ENCODE results near the gene RHD. TPM values are rescaled to one million over a fixed set of nuclear protein-coding genes. Genes with fewer than 3 reads are reported as not detected.
"Not testable (repeated sequence)": the region's sequence is repeated elsewhere in the genome, so short reads cannot be mapped to it uniquely, and the experiment has no call there.

Gene RHD
- total RNA-seq, 1 experiment from 2014 or later = 0.10 TPM

DNA sequence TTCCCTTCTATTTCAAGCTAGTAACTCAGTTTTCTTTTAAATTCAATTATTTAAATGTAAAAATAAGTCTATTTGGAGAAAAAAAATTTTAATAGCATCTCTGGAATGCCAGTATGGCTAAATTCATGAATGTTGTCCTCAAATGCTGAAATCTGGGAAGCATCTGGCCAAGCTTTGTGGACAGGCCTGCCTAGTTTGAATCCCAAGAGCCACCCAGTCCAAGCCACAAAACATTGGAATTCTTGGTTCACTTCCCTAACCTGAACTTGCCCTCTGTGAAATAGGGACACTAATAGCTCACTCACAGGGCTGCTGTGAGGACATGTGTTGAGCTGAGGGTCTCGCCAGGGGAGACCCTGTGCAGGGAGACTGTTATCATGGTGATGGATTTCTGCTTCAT is 37.2 kb downstream of the RHD start:
- not testable (repeated sequence) for H3K4me3 ChIP-seq (ENCODE audit: insufficient read depth, low read depth, low read length); H3K27me3 ChIP-seq (ENCODE audit: control insufficient read depth, insufficient read depth, low read length); H3K36me3 ChIP-seq (replicated peaks; ENCODE audit: control insufficient read depth, insufficient read depth, low read length); DNase-seq

DNA sequence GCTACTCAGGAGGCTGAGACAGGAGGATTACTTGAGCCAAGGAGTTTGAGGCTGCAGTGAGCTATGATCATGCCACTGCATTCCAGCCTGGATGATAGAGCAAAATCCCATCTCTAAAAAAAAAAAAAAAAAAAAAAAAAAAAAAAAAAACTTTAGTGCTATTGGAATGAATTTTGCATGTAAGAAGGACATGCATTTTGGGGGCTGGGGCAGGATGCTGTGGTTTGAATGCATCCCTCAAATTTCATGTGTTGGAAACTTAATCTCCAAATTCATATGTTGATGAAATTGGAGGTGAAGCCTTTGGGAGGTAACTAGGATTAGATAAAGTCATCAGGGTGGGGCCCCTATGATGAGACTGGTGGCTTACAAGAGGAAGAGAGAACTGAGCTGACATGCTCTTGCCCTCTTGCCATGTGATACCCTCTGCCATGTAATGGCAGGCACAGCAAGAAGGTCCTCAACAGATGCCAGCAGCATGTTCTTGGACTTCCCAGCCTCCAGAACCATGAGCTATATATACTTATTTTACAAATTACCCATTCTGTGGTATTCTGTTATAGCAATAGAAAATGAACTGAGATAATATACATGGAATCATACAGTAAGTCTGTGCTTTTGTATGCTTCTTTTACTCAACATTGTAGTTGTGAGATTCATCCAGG is 40.6 kb downstream of the RHD start:
- H3K36me3 ChIP-seq (replicated peaks; ENCODE audit: control insufficient read depth, insufficient read depth, low read length); H3K27me3 ChIP-seq (ENCODE audit: control insufficient read depth, insufficient read depth, low read length); DNase-seq; H3K4me3 ChIP-seq (ENCODE audit: insufficient read depth, low read depth, low read length): not testable (repeated sequence)

DNA sequence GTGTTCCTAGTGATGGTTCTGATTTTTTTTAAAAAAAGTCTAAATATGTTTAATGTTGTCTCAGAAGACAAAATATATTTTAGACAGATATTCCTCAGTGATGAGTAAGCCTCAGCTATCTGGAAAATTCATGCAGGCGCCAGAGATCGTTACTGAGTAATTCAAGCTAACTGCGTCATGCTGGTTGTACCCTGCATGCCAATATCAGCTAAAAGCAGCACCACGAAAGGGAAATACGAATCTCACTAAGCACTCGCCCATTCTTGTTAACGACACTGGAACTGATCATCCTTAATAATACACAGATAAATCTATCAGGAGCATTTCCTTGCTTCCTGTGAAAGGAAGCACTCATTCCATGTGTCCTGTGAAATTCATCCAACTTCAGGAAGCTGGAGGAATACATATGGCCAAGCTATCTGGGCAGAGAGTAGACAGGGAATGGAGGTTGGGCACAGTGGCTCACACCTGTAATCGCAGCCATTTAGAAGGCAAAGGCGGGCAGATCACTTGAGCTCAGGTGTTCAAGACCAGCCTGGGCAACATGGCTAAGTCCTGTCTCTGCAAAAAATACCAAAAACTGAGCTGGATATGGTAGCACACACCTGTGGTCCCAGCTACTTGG is 48.1 kb downstream of the RHD start:
- not testable (repeated sequence) for H3K27me3 ChIP-seq (ENCODE audit: control insufficient read depth, insufficient read depth, low read length); H3K36me3 ChIP-seq (replicated peaks; ENCODE audit: control insufficient read depth, insufficient read depth, low read length); DNase-seq; H3K4me3 ChIP-seq (ENCODE audit: insufficient read depth, low read depth, low read length)

DNA sequence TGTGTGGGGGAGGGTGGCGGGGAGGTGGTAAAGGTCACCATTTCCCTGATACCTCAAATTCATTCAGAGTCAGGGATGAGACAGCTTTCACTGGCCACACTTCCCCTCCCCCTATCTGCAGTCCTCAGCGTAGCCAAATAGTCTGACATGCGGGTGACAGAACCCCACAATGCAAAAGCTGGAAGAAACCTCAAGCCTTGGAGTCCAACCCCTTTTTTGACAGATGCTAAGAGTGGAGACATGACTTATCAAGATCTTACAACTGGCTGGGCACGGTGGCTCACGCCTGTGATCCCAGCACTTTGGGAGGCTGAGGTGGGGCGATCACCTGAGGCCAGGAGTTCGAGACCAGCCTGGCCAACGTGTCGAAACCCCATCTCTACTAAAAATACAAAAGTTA is 49.8 kb downstream of the RHD start:
- not testable (repeated sequence) for H3K27me3 ChIP-seq (ENCODE audit: control insufficient read depth, insufficient read depth, low read length); H3K36me3 ChIP-seq (replicated peaks; ENCODE audit: control insufficient read depth, insufficient read depth, low read length); DNase-seq; H3K4me3 ChIP-seq (ENCODE audit: insufficient read depth, low read depth, low read length)

DNA sequence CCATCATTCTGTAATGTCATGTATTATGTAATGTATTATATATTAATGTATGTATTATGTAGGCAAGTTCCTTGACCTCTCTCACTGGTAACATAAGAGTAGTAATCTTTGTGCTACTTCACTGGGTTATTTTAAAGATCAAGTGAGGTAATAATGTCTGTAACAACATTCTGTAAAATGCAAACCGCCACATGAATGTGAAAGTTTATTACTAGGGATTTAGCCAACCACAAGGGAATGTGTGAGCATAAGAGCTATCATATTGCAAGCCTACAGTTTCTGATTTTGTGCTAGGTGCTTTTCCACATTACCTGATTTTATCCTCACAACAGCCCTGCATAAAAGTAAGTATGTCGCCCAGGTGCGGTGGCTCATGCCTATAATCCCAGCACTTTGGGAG is 52.1 kb downstream of the RHD start:
- not testable (repeated sequence) for DNase-seq; H3K27me3 ChIP-seq (ENCODE audit: control insufficient read depth, insufficient read depth, low read length); H3K4me3 ChIP-seq (ENCODE audit: insufficient read depth, low read depth, low read length); H3K36me3 ChIP-seq (replicated peaks; ENCODE audit: control insufficient read depth, insufficient read depth, low read length)

DNA sequence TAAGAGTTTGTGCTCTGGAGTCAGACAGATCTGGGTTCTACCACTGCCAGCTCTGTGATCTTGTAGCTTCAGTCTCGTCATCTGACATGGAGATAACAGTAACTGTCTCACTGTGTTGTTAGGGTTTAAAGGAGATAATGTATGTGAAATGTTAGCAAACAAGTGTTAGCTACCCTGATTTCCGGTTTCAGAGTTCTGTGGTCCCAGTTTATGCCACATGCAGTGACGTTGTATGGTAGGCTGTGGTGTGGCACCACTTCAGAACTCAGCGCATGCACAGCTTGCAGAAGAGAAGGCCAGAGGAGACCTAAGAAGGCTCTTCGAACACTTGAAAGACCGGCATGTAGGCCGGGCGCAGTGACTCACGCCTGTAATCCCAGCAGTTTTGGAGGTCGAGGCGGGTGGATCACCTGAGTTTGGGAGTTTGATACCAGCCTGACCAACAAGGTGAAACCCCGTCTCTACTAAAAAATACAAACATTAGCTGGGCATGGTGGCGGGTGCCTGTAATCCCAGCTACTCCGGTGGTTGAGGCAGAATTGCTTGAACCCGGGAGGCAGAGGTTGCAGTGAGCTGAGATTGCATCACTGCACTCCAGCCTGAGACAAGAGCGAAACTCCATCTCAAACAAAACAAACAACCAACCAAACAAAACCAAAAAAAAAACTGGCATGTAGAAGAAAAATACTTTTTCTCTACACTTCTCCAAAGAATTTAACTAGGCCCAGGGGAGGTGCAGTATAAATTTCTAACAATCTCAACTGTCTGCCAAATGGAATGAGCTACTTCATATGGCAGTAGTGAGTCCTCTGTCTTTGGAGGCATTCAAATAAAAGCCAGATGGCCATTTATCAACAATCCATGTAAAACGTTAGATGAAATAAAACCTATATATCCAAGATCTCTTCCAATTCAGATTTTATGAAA is 55.8 kb downstream of the RHD start:
- H3K27me3 ChIP-seq (ENCODE audit: control insufficient read depth, insufficient read depth, low read length); H3K36me3 ChIP-seq (replicated peaks; ENCODE audit: control insufficient read depth, insufficient read depth, low read length); DNase-seq; H3K4me3 ChIP-seq (ENCODE audit: insufficient read depth, low read depth, low read length): not testable (repeated sequence)

DNA sequence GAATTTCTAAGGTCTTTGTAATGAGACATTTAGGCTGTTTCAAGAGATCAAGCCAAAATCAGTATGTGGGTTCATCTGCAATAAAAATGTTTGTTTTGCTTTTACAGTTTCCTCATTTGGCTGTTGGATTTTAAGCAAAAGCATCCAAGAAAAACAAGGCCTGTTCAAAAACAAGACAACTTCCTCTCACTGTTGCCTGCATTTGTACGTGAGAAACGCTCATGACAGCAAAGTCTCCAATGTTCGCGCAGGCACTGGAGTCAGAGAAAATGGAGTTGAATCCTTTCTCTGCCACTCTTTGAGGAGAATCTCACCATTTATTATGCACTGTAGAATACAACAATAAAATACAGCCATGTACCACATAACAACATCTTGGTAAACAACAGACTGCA is 56.5 kb downstream of the RHD start:
- H3K36me3 ChIP-seq (replicated peaks; ENCODE audit: control insufficient read depth, insufficient read depth, low read length); H3K27me3 ChIP-seq (ENCODE audit: control insufficient read depth, insufficient read depth, low read length); H3K4me3 ChIP-seq (ENCODE audit: insufficient read depth, low read depth, low read length); DNase-seq: not testable (repeated sequence)

DNA sequence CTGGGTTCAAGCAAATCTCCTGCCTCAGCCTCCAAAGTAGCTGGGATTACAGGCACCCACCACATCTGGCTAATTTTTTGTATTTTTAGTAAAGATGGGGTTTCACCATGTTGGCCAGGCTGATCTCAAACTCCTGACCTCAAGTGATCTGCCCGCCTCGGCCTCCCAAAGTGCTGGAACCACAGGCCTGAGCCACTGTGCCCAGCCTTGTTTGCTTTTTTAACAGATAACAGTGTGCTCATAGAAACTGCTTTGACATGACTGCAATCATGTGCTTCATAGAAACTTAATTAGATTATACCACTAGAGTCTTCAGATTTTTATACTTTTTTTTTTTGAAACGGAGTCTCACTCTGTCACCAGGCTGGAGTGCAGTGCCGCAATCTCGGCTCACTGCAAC is 57.0 kb downstream of the RHD start:
- DNase-seq; H3K4me3 ChIP-seq (ENCODE audit: insufficient read depth, low read depth, low read length); H3K27me3 ChIP-seq (ENCODE audit: control insufficient read depth, insufficient read depth, low read length); H3K36me3 ChIP-seq (replicated peaks; ENCODE audit: control insufficient read depth, insufficient read depth, low read length): not testable (repeated sequence)

DNA sequence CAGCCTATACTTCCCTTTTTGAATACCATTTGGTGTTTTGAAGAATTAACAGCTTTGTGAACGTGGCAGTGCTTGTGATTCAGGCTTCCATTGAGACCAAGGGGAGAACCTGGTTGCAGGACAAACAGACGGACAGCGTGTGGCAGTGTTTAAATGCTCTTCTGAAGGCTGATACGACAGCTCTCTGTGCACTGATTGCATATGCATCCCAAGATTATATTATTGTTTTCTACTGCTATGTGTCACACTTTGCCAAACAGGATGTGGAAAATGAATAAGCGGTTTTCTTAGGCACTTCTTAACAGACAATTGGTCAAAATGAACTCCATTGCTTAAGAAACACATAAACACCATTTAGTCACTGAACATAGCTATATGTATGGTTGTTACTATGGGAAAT is 57.6 kb downstream of the RHD start:
- not testable (repeated sequence) for DNase-seq

DNA sequence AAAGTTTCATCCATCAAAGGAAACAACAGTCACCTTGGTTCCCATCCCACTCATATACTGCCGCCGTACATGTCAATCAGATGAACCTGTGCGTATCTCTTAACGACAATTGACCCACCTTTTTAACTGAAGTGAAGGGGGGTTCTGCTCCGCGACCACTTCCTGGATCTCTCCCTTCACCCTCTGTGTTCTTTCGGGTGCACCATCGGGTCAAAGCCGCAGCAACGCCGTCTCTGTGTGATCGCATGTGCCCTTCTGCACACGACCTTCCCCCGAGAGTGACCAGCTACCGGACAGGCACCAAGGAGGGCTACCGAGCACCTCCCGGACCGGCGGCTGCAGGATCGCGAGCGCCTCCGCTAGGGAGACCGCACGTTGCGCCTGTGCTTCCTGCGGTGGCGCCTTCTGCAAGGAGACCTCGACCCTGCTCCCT is 64.6 kb downstream of the RHD start:
- not testable (repeated sequence) for H3K36me3 ChIP-seq (replicated peaks; ENCODE audit: control insufficient read depth, insufficient read depth, low read length); H3K27me3 ChIP-seq (ENCODE audit: control insufficient read depth, insufficient read depth, low read length)
- peak; percentile 26 for DNase-seq
- peak overlapping the region; percentile 51 for H3K4me3 ChIP-seq (ENCODE audit: insufficient read depth, low read depth, low read length)

More for the DNA sequence above, 57.6 kb downstream of the RHD start:
- H3K4me3 ChIP-seq (ENCODE audit: insufficient read depth, low read depth, low read length); H3K36me3 ChIP-seq (replicated peaks; ENCODE audit: control insufficient read depth, insufficient read depth, low read length); H3K27me3 ChIP-seq (ENCODE audit: control insufficient read depth, insufficient read depth, low read length): not testable (repeated sequence)

DNA sequence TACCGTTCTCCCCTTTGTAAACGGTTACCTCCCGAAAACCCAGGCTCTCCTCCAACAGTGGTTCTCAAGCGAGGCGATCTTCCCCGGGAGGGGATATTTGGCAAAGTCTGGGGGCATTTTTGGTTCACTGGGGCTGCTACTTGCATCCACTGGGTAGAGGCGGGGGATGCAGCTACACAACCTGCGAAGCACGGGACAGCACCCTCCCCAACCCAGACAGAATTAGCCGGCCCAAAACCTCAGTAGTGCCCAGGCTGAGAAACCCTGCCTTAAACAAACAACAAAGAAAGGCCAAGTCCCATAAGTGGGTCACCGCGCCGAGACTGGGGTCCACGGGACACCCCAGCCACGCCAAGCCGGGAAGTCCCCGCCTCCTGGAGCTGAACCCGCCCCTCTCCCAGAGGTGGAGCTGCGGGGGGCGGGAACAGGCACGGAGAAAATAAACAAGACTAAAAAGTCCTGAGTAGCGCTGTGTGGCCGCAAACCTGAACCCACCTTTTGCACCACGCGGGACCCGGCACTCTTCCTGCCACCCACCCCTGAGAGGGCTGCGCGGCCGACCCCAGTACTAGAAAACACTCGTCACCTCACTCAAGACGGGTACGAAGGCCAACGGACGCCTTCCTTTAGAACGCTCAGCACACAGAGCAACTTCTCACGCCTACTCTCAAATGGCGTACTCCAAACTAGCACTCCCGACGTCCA is 65.3 kb downstream of the RHD start:
- peak overlapping the region; percentile 49 for H3K4me3 ChIP-seq (ENCODE audit: insufficient read depth, low read depth, low read length)
- not testable (repeated sequence) for DNase-seq

DNA sequence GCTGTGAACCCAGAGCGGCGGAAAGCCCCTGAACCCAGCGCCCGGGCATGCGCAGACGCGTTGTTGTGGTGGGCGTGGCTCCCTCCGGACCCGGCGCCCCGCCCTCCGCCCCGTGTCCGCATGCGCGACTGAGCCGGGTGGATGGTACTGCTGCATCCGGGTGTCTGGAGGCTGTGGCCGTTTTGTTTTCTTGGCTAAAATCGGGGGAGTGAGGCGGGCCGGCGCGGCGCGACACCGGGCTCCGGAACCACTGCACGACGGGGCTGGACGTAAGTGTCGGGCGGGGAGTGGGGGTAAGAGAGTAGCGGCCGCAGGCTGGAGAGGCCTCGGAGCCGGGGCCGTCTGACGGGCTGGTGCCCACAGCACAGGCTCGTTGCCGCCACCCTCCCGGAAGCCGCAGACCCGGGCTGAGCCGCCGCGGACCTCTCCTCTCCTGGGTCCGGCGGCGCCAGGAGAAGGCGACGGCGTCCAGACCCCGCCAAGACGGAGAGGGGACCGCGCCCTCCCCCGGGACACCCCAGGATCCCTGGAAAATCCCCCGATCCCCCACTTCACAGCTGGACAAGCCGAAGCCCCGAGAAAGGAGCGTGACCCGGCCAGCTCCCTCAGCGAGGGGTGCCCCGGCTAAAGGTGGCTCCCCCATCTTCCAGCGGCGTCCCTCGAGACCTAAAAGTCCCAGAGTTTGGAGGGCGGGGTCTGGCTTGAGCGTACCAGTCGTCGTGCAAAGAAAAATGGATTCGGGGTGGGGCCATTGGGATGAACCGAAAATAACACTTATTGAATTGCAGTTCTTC is 66.1 kb downstream of the RHD start, which contains the start of gene TMEM50A:
TSS of gene TMEM50A (plus strand) at position 147 of the 794 bp plus-strand sequence. CDS start 2,153 bp downstream, outside the sequence.
- H3K27me3 ChIP-seq (ENCODE audit: control insufficient read depth, insufficient read depth, low read length) = no peaks in the 10 kb centered on the region
- peak within 1 kb of the TSS; percentile 95 for H3K4me3 ChIP-seq (ENCODE audit: insufficient read depth, low read depth, low read length)
- DNase-seq = peak; percentile 97
- H3K36me3 ChIP-seq (replicated peaks; ENCODE audit: control insufficient read depth, insufficient read depth, low read length) = no peaks in the 10 kb centered on the region; the same call in 1 of the 2 replicates

More for the DNA sequence above, 65.3 kb downstream of the RHD start:
- H3K27me3 ChIP-seq (ENCODE audit: control insufficient read depth, insufficient read depth, low read length); H3K36me3 ChIP-seq (replicated peaks; ENCODE audit: control insufficient read depth, insufficient read depth, low read length): not testable (repeated sequence)

DNA sequence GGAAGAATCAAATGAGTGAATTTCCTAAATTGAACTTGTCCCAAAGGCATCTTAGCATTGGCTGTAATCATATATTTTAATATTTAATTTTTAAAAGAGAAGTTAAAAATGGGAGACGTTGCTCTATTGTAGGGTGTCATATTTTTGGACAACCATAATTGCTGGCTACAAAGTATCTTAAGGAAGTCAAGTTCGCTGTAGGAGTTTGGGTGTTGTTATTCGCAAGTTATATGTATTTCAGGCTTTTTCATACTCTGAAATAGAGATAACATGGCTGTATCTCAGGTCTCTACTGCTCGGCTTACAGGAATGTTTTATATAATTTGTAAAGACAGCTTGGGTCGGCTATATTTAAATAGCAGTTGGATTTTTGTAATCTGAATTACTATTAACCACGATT is 66.7 kb downstream of the RHD start:
- no peak for DNase-seq
- Histone ChIP-seq H3K27me3 (ENCODE audit: control insufficient read depth, insufficient read depth, low read length) (no peaks in the 10 kb centered on the region), H3K4me3 (ENCODE audit: insufficient read depth, low read depth, low read length) (peak overlapping the region; percentile 95), H3K36me3 (replicated peaks; ENCODE audit: control insufficient read depth, insufficient read depth, low read length) (no peaks in the 10 kb centered on the region; the same call in 1 of the 2 replicates)

All from H7 (cell line).